C4-2B (cell line): ENCODE data around the gene CERS2.

Source experiments
- ZFX ChIP-seq: fragments of 450-650 bp; IDR thresholded peaks from 2 replicates; pipeline ENCODE4 v1.6.1; 2017
- TF ChIP-seq, protein P1 (sequence below): fragments of 450-650 bp; conservative IDR thresholded peaks from 2 replicates; pipeline ENCODE4 v1.5.1; 2017; ENCODE audit warnings: mild to moderate bottlenecking

DNA sequence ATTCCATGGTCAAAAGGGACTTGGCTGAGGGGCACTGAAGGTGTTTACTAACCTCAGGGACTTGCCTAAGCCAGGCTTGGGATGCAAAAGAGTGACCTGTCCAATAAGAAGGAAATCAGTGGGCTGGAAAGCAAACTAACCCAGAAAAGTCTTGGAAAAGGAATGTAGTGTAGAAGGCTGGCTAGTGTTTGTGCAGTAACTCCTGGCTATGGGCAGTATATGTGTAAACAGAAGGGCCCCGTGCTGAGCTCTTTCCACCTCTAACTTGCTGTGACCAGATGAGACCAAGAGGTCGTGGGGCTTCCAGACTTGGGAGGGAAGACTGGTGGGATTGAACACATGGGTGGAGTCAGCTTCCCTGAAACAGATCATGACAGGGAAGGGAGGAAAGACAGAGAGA lies 28.0 kb upstream of the CERS2 start:
- TF ChIP-seq, protein P1, sequence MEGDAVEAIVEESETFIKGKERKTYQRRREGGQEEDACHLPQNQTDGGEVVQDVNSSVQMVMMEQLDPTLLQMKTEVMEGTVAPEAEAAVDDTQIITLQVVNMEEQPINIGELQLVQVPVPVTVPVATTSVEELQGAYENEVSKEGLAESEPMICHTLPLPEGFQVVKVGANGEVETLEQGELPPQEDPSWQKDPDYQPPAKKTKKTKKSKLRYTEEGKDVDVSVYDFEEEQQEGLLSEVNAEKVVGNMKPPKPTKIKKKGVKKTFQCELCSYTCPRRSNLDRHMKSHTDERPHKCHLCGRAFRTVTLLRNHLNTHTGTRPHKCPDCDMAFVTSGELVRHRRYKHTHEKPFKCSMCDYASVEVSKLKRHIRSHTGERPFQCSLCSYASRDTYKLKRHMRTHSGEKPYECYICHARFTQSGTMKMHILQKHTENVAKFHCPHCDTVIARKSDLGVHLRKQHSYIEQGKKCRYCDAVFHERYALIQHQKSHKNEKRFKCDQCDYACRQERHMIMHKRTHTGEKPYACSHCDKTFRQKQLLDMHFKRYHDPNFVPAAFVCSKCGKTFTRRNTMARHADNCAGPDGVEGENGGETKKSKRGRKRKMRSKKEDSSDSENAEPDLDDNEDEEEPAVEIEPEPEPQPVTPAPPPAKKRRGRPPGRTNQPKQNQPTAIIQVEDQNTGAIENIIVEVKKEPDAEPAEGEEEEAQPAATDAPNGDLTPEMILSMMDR: no peak
- no peak for TF ChIP-seq ZFX
